ENCODE measurements around the gene TLR10.

TLR10 gene

GRCh38 chr4:38788317-38788716 is 5.5 kb upstream of the TLR10 start:
- DNase-seq, result no peak
- H3K9me3 ChIP-seq (ENCODE audit: insufficient read depth, low read depth, low read length), result no peaks in the 10 kb centered on the region
- no peak overlapping the region for H3K18ac ChIP-seq (ENCODE audit: low read length)
- no CpG with 5 or more reads among the region's 1 CpG for WGBS (ENCODE audit: extremely low coverage, insufficient coverage, insufficient read length)
- H3K23ac ChIP-seq (ENCODE audit: low read length), result no peak overlapping the region
- H3K36me3 ChIP-seq (ENCODE audit: control insufficient read depth in 1 of 2, insufficient read depth in 2 of 2, low read length in 2 of 2), result no peaks in the 10 kb centered on the region
- no peak overlapping the region for H3K9ac ChIP-seq (ENCODE audit: low read length)
- no peak overlapping the region for H2BK5ac ChIP-seq (ENCODE audit: low read depth, low read length, poor library complexity)
- H2AFZ ChIP-seq (ENCODE audit: insufficient read depth, low read length, poor library complexity), result no peak overlapping the region
- H3K79me1 ChIP-seq (ENCODE audit: low read length), result no peaks in the 10 kb centered on the region
- H3K14ac ChIP-seq (ENCODE audit: low read length), result no peak overlapping the region
- no peak overlapping the region for H3K27ac ChIP-seq (ENCODE audit: low read depth, low read length)
- H2BK120ac ChIP-seq (ENCODE audit: insufficient read depth, low read length, poor library complexity), result no peak overlapping the region
- H3K4me3 ChIP-seq (ENCODE audit: low read depth, low read length), result no peak overlapping the region
- no peak overlapping the region for H3K4ac ChIP-seq (ENCODE audit: low read depth, low read length)
- H3K4me1 ChIP-seq (ENCODE audit: control insufficient read depth in 1 of 2, insufficient read depth in 2 of 2, low read length in 2 of 2), result no peaks in the 10 kb centered on the region
- no peaks in the 10 kb centered on the region for H3K79me2 ChIP-seq (ENCODE audit: control insufficient read depth, insufficient read depth, low read length, poor library complexity)
- H4K91ac ChIP-seq (ENCODE audit: low read depth, low read length), result no peak overlapping the region
- H2AK5ac ChIP-seq (ENCODE audit: low read length), result no peak overlapping the region
- H2BK12ac ChIP-seq (ENCODE audit: low read length), result no peak overlapping the region
- no peaks in the 10 kb centered on the region for H3K27me3 ChIP-seq (ENCODE audit: insufficient read depth, low read length)
- no peak overlapping the region for H4K8ac ChIP-seq (ENCODE audit: low read depth, low read length)
- H3K4me2 ChIP-seq (ENCODE audit: low read length), result no peak overlapping the region
- no peak overlapping the region for H4K12ac ChIP-seq (ENCODE audit: low read depth, low read length)

- no peak for DNase-seq
- Histone ChIP-seq H3K79me2 (ENCODE audit: control insufficient read depth, insufficient read depth, low read length, poor library complexity) (no peaks in the 10 kb centered on the region), H2AK5ac (ENCODE audit: low read length) (no peak overlapping the region), H4K91ac (ENCODE audit: low read depth, low read length) (no peak overlapping the region), H3K79me1 (ENCODE audit: low read length) (no peaks in the 10 kb centered on the region), H3K4me3 (ENCODE audit: low read depth, low read length) (no peak overlapping the region), H3K9ac (ENCODE audit: low read length) (no peak overlapping the region), H3K4ac (ENCODE audit: low read depth, low read length) (no peak overlapping the region), H3K36me3 (ENCODE audit: control insufficient read depth in 1 of 2, insufficient read depth in 2 of 2, low read length in 2 of 2) (no peaks in the 10 kb centered on the region), H3K27ac (ENCODE audit: low read depth, low read length) (no peak overlapping the region), H3K4me2 (ENCODE audit: low read length) (no peak overlapping the region), H2AFZ (ENCODE audit: insufficient read depth, low read length, poor library complexity) (no peak overlapping the region), H2BK120ac (ENCODE audit: insufficient read depth, low read length, poor library complexity) (no peak overlapping the region), H3K18ac (ENCODE audit: low read length) (no peak overlapping the region), H3K27me3 (ENCODE audit: insufficient read depth, low read length) (no peaks in the 10 kb centered on the region), H2BK5ac (ENCODE audit: low read depth, low read length, poor library complexity) (no peak overlapping the region), H4K12ac (ENCODE audit: low read depth, low read length) (no peak overlapping the region), H2BK12ac (ENCODE audit: low read length) (no peak overlapping the region), H4K8ac (ENCODE audit: low read depth, low read length) (no peak overlapping the region), H3K14ac (ENCODE audit: low read length) (no peak overlapping the region), H3K9me3 (ENCODE audit: insufficient read depth, low read depth, low read length) (no peaks in the 10 kb centered on the region), H3K4me1 (ENCODE audit: control insufficient read depth in 1 of 2, insufficient read depth in 2 of 2, low read length in 2 of 2) (no peaks in the 10 kb centered on the region), H3K23ac (ENCODE audit: low read length) (no peak overlapping the region)
- no CpG with 5 or more reads among the region's 4 CpGs for WGBS (ENCODE audit: extremely low coverage, insufficient coverage, insufficient read length)
Measured at GRCh38 chr4:38787693-38788092, 4.9 kb upstream of the TLR10 start.

DNA sequence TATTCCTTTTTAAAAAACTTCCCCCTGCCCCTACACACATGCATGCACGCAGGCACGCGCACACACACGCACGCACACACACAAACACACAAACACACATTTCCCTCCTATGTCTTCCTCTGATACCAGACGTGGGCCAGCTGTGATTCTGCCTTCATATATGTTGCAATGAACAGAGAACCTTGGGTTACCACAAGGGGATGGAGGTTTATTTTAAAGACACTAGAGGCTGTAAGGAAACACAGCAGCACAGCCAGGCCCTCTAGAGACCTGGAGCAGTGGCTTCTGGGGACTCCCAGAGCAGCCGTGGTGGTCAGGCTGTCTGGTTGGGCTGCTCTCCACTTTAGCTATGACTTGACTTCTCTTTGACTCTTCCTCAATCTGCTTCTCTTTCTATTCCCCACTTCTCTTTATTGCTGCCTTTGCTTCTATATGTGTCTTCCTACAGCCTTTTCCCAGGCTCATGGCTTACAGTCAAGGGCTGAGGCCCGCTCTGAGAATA is 3.2 kb upstream of the TLR10 start:
- H2BK5ac ChIP-seq (ENCODE audit: low read depth, low read length, poor library complexity), result no peak overlapping the region
- H3K27me3 ChIP-seq (ENCODE audit: insufficient read depth, low read length), result no peaks in the 10 kb centered on the region
- peak in 1 of 2 donors; percentile 14 for DNase-seq
- H3K79me2 ChIP-seq (ENCODE audit: control insufficient read depth, insufficient read depth, low read length, poor library complexity), result no peaks in the 10 kb centered on the region
- no peak overlapping the region for H3K4ac ChIP-seq (ENCODE audit: low read depth, low read length)
- H2BK12ac ChIP-seq (ENCODE audit: low read length), result no peak overlapping the region
- H3K4me3 ChIP-seq (ENCODE audit: low read depth, low read length), result no peak overlapping the region
- no peak overlapping the region for H4K8ac ChIP-seq (ENCODE audit: low read depth, low read length)
- no peak overlapping the region for H3K23ac ChIP-seq (ENCODE audit: low read length)
- H2AFZ ChIP-seq (ENCODE audit: insufficient read depth, low read length, poor library complexity), result no peak overlapping the region
- no peak overlapping the region for H3K27ac ChIP-seq (ENCODE audit: low read depth, low read length)
- no peaks in the 10 kb centered on the region for H3K79me1 ChIP-seq (ENCODE audit: low read length)
- H3K9me3 ChIP-seq (ENCODE audit: insufficient read depth, low read depth, low read length), result no peaks in the 10 kb centered on the region
- H3K4me2 ChIP-seq (ENCODE audit: low read length), result no peak overlapping the region
- H4K12ac ChIP-seq (ENCODE audit: low read depth, low read length), result no peak overlapping the region
- H3K14ac ChIP-seq (ENCODE audit: low read length), result no peak overlapping the region
- H4K91ac ChIP-seq (ENCODE audit: low read depth, low read length), result no peak overlapping the region
- H3K9ac ChIP-seq (ENCODE audit: low read length), result no peak overlapping the region
- H3K18ac ChIP-seq (ENCODE audit: low read length), result no peak overlapping the region
- H2BK120ac ChIP-seq (ENCODE audit: insufficient read depth, low read length, poor library complexity), result no peak overlapping the region
- WGBS (ENCODE audit: extremely low coverage, insufficient coverage, insufficient read length), result 100% methylated on average over 1 of the region's 8 CpGs
- H2AK5ac ChIP-seq (ENCODE audit: low read length), result no peak overlapping the region
- H3K36me3 ChIP-seq (ENCODE audit: control insufficient read depth in 1 of 2, insufficient read depth in 2 of 2, low read length in 2 of 2), result no peaks in the 10 kb centered on the region
- H3K4me1 ChIP-seq (ENCODE audit: control insufficient read depth in 1 of 2, insufficient read depth in 2 of 2, low read length in 2 of 2), result no peaks in the 10 kb centered on the region

GRCh38 chr4:38785041-38785790 is 2.4 kb upstream of the TLR10 start:
- no peak overlapping the region for H4K12ac ChIP-seq (ENCODE audit: low read depth, low read length)
- DNase-seq, result no peak
- no peak overlapping the region for H3K23ac ChIP-seq (ENCODE audit: low read length)
- H2BK120ac ChIP-seq (ENCODE audit: insufficient read depth, low read length, poor library complexity), result no peak overlapping the region
- H4K8ac ChIP-seq (ENCODE audit: low read depth, low read length), result no peak overlapping the region
- H2AFZ ChIP-seq (ENCODE audit: insufficient read depth, low read length, poor library complexity), result no peak overlapping the region
- H3K27me3 ChIP-seq (ENCODE audit: insufficient read depth, low read length), result no peaks in the 10 kb centered on the region
- no peak overlapping the region for H3K4me3 ChIP-seq (ENCODE audit: low read depth, low read length)
- no peak overlapping the region for H3K9ac ChIP-seq (ENCODE audit: low read length)
- no peak overlapping the region for H2BK5ac ChIP-seq (ENCODE audit: low read depth, low read length, poor library complexity)
- no peak overlapping the region for H3K4ac ChIP-seq (ENCODE audit: low read depth, low read length)
- no peak overlapping the region for H2BK12ac ChIP-seq (ENCODE audit: low read length)
- no peak overlapping the region for H3K18ac ChIP-seq (ENCODE audit: low read length)
- H2AK5ac ChIP-seq (ENCODE audit: low read length), result no peak overlapping the region
- H3K36me3 ChIP-seq (ENCODE audit: control insufficient read depth in 1 of 2, insufficient read depth in 2 of 2, low read length in 2 of 2), result no peaks in the 10 kb centered on the region
- H3K4me2 ChIP-seq (ENCODE audit: low read length), result no peak overlapping the region
- no peaks in the 10 kb centered on the region for H3K79me1 ChIP-seq (ENCODE audit: low read length)
- H3K9me3 ChIP-seq (ENCODE audit: insufficient read depth, low read depth, low read length), result no peaks in the 10 kb centered on the region
- no peak overlapping the region for H3K27ac ChIP-seq (ENCODE audit: low read depth, low read length)
- H4K91ac ChIP-seq (ENCODE audit: low read depth, low read length), result no peak overlapping the region
- no CpG with 5 or more reads among the region's 6 CpGs for WGBS (ENCODE audit: extremely low coverage, insufficient coverage, insufficient read length)
- no peak overlapping the region for H3K14ac ChIP-seq (ENCODE audit: low read length)
- no peaks in the 10 kb centered on the region for H3K4me1 ChIP-seq (ENCODE audit: control insufficient read depth in 1 of 2, insufficient read depth in 2 of 2, low read length in 2 of 2)
- no peaks in the 10 kb centered on the region for H3K79me2 ChIP-seq (ENCODE audit: control insufficient read depth, insufficient read depth, low read length, poor library complexity)
